Activated CD4-positive, alpha-beta T cell treated with anti-CD3 and anti-CD28 coated beads, Interleukin-2, Interleukin-6, amounts not matched to agents 100 ng/mL and 50 ng/mL, durations not matched to agents 16 hours and 8 hours (primary cell): ENCODE measurements around the gene PDCD10.

Experiments used
- DNase-seq: peaks from one replicate; pipeline ENCODE4 v3.0.0-alpha.2; 2020

The PDCD10 gene

DNA sequence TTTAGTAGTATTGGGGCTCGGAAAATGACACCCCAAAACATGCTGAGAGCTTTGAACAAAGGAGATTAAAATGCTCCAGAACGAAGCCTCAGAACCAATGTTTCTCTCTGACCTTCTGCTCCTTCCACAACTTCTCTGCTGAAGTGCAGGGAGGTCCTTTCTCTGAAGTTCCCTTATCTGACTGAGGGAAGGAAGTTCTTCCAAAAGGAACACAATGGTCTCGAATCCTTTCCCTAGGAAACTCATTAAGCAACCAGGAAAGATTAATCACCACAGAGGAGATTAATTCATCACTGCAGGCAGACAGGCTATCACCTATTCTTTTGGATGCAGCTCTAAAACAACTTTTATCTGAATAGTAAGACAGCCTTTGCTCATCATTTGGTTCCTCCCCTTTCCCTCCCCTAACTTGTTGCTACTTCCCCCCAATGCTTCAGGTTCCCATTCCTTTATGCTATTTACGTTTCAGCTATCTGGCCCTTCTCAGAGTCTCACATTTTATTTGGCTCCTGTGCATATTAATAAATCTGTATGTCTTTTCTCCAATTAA, 62.7 kb downstream of the PDCD10 start:
- DNase-seq: no peak

DNA sequence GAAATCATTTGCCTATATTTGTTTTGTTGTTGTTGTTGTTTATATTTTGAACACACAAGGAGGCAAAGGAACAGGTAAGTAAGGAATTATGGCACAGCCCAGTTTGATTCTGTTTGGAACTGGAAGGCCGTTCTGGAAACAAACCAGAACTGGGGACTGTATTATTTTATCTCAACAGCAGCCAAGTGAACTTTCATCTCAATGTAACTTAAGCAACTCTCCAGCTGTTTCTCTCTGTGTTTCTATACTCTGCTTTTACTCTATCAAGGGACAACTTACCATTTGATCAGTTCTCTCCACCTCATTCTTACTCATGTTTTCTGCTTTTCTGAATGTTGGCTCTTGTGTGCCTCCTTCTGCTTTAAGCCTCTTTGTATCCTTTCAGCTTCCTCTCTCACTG, 65.0 kb downstream of the PDCD10 start:
- DNase-seq: no peak

DNA sequence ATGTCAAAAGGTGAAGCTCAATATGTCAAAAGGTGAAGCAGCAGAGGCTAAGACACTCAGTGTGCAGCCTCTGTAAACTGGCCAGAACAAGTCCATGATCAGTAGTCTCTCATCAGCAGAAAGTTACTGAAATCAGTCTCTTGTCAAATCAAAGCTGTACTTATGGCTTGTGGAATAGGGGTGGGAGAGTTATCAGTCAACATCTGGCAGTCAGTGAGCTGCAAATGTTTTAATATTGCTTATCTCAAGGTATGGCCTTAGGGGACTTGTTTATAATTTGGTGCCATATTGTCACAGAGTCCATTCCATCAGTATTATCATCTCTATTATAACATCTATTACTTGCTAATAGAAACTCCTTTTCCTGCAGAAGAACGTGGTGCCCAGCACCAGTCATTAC, 66.0 kb downstream of the PDCD10 start:
- no peak for DNase-seq

DNA sequence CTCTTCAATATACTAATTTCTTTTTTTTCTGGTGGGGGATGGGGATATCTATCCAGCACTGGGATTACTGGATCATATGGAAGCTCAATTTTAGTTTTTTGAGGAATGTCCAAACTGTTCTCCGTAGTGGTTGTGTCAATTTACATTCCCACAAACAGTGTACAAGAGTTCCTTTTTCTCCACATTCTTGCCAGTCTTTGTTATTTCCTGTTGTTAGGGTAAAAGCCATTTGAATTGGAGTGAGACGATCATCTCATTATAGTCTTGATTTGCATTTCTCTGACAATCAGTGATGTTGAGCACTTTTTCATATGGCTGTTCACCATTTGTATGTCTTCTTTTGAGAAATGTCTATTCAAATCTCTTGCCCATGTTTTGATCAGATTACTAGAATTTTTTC, 68.1 kb downstream of the PDCD10 start:
- DNase-seq: no peak

DNA sequence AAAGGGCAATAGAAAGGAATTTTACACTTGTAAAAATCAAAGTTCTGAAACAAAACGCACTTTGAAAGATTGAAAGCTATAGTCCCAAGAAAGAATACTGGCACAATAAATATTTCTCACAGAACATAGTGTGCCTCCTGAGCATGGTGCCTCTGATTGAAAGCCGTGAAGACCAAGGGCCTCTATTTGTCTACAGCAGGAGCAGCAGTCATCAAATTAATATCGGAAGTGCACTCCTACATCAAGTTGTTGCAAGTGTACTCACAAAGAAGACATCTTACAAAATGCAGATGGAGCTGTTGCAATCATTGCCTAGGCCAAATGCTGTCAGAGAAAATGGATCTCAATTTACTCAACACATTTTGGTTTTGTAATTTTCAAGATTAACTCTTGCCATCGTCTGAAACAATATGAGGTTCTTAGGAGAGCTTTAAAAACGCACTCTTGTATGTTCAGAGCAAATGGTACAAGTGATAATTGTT, 71.7 kb downstream of the PDCD10 start:
- DNase-seq: no peak

DNA sequence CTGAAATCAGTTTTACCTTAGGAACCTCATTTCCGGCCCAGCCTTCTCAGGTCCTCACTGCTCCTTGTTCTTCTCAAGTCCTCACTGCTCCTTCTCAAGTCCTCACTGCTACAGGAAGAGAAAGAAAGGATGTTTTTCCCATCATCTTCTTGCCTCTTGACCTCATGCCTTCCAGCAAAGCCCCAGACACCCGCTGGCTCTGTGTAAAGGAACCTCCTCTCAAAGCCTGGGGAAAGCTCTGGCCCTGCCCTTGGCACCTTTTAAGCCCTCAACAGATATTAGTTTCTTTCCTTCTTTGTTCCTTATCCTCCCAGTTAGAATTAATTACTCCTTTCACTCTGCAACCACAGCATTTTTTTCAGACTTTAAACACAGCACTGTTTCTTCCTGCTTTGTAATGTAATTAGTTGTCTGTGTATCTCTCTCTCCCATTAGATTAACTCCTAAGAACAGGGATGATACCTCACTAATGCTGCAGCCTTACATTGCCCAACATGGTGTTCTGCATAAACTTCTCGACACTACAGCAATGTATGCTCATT, 76.9 kb downstream of the PDCD10 start:
- DNase-seq: no peak

DNA sequence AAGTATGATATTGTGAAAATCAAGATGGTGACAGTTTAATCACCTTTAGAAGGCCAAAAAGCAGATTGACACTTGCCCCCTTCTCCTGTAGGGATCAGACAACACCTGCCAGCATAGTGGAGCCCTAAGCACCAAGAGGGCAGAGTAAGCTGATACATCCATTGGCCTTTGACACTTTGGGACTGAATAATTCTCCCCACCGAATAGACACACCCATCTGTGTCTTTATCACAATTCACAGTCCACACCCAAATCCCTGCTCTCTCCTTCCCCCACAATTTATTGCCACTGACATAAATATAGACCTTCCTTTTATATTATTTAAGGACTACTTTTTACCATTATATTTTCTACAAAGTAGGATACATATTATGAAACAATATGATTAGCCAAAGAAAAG, 77.9 kb downstream of the PDCD10 start:
- DNase-seq: no peak

DNA sequence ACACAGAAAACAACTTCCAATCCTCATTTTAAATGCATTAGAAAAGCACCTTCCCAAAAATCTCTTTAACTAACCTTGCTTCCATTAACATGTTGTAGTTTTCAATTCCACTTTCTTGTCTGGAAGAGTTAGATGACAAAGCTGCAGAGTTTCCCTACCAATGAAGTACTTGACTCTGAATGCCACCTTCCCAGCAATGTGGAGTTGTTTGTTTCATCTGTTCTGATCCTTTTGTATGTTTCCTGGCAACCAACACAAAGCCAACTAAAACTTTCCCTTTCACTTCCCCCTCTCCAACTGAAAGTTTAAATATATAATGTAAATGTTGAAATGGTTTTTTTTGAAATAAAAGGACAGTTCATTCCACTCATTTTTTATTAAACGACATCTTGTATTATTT, 80.9 kb downstream of the PDCD10 start, which contains the start of gene WDR49:
WDR49 (minus strand) TSS at position 183 of the 400 bp plus-strand sequence. CDS start 517 bp downstream, outside the sequence.
- DNase-seq: no peak

DNA sequence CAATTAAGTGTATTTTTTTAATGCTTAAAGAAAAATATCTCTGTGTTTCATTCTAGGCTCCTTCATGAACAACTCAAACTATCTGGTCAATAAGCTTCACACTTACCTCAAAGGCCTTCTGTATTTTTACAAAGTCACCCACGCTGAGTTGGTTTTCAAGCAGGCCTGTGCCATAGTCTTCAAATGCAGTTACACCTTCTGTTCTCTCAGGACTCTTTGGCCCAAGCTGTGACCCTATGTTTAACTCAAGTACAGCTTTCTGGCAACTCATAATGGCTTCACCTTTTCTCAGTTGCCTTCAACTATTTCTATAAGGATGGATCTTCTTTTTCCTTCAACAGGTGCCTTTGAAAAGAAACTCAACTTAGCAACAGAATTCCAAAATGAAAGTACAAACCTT, 81.5 kb downstream of the PDCD10 start:
- no peak for DNase-seq

DNA sequence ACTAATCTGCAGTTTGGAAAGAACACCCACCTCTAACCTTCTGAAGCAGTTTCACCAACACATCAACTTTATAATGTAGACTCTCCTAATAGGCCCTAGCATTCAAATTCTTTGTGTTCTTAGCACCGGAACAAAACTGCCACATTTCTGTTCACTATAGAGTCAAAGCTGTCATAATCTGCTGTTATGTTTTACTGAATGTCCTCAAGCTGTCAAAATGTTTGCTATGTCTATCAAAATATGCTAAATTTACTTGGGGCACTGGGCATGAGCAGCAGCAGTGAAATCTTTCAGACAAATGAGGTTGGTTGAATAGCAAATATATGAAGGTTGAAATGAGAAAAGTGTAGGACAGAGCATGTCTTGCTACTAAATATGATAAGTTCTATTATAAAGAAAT, 82.9 kb downstream of the PDCD10 start:
- DNase-seq: no peak

DNA sequence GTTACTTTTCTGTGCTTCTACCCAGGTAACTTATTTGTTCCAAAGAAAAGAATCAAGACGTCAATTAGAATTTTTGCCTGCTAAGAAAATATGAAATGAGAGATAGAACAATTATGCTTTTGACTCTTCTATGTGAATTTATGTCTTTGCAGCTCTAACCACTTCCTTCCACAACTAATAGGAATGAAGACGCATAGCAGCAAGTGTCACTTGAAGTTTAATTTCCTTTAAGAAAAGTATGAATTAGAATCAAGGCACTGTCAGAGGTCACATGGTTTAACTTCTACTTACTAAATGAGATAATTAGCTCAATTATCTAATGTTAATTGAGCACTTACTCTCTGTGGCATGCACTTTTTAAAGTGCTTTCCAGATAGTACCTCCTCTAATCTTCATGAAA, 84.2 kb downstream of the PDCD10 start:
- no peak for DNase-seq

DNA sequence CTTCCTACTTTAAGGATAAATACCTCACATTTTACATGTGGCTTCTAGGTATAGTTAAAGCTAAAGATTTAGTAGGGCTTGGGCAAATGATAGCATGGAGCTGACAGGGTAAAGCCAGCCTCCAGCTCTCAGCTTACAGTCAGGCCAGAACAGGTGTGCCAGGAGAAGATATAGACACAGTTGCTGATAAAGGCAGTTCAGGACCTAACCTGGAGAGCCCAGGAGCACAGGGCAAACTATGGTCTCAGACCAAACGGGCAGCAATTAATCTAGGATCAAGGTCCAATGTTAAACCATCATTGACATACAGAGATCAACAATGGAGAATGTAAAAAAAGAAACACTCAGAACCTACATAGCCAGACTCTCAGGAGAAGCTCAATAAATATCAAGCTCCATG, 84.9 kb downstream of the PDCD10 start:
- DNase-seq: no peak

DNA sequence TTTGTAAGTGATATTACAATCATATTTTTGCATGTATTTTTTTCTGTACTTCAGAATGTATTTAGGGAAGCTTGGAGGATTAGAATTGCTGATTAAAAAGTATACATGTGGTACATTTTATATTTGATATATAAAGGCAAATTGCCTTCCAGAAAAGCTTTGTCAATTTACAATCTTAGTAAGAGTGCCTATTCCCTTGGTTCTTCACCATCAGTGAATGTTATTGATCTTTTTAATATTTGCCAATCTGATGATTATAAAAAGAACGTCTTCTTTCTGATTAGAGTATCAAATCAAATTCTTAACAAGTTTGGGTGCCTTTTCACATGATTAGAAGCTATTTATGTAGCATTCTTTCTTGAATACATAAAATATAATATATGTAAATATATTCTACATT, 90.1 kb downstream of the PDCD10 start:
- DNase-seq: no peak
